ENCODE measurements around the gene IGF1R.

Gene IGF1R

DNA sequence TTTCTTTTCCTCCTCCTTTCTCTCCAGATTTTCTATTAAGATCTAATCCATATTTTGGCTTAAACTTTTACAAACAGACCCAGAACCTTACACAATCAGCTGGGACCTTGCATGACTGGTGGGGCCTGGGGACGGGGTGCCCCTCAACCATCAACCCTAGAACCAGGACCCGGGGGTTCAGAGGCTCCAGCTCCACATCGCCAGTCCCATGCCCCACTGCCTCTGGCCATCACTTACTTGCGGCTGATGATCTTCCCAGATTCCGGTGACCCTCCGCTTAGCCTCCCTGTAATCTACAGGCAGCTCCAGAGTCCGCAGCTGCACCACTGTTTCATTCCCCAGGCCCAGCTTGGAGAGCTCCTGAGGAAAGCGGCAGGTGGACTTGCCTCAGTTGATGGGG, 322.5 kb downstream of the IGF1R start:
- Histone ChIP-seq H3K27me3 (ENCODE audit: insufficient read depth, low read depth) (no peaks in the 10 kb centered on the region), H3K79me2 (ENCODE audit: insufficient read depth, low read depth) (no peaks in the 10 kb centered on the region), H3K4me3 (IDR thresholded peaks at IDR 0.05; ENCODE audit: insufficient read depth, low read depth, low read length) (no peak overlapping the region), H3K4me1 (ENCODE audit: low read depth, poor library complexity, severe bottlenecking) (no peaks in the 10 kb centered on the region), H3K27ac (no peak overlapping the region), H2AFZ (ENCODE audit: low read depth) (no peak overlapping the region), H3K4me2 (no peak overlapping the region), H4K20me1 (ENCODE audit: insufficient read depth) (no peaks in the 10 kb centered on the region), H3K9ac (no peak overlapping the region), H3K36me3 (ENCODE audit: insufficient read depth) (no peaks in the 10 kb centered on the region)
- TF ChIP-seq, protein P1, sequence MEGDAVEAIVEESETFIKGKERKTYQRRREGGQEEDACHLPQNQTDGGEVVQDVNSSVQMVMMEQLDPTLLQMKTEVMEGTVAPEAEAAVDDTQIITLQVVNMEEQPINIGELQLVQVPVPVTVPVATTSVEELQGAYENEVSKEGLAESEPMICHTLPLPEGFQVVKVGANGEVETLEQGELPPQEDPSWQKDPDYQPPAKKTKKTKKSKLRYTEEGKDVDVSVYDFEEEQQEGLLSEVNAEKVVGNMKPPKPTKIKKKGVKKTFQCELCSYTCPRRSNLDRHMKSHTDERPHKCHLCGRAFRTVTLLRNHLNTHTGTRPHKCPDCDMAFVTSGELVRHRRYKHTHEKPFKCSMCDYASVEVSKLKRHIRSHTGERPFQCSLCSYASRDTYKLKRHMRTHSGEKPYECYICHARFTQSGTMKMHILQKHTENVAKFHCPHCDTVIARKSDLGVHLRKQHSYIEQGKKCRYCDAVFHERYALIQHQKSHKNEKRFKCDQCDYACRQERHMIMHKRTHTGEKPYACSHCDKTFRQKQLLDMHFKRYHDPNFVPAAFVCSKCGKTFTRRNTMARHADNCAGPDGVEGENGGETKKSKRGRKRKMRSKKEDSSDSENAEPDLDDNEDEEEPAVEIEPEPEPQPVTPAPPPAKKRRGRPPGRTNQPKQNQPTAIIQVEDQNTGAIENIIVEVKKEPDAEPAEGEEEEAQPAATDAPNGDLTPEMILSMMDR (conservative IDR thresholded peaks at IDR 0.05; ENCODE audit: low read depth, low read length): no peak

DNA sequence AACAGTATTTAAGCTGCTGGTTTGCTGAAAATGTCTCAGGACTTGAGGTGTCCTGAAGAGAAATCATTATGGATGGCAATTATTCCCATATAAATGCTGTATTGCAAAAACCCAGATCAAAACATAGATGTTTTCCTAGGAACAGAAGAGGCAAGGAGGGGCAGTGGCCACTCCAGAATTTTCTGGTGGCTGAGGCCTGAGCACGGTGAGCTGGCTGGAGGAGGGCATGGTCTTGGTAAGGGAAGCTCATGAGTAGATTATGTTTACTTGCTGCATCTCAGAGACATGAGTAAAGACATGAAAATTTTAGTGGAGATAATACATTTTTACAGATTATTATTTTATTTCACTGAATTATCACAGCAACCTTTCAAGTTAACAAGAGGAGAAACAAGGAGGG, 328.2 kb downstream of the IGF1R start:
- H3K9ac ChIP-seq: no peak overlapping the region
- TF ChIP-seq, protein P1 (conservative IDR thresholded peaks at IDR 0.05; ENCODE audit: low read depth, low read length): no peak
- H3K4me2 ChIP-seq: no peak overlapping the region
- no peaks in the 10 kb centered on the region for H3K36me3 ChIP-seq (ENCODE audit: insufficient read depth)
- no peaks in the 10 kb centered on the region for H3K79me2 ChIP-seq (ENCODE audit: insufficient read depth, low read depth)
- H3K4me1 ChIP-seq (ENCODE audit: low read depth, poor library complexity, severe bottlenecking): no peaks in the 10 kb centered on the region
- H4K20me1 ChIP-seq (ENCODE audit: insufficient read depth): no peaks in the 10 kb centered on the region
- H2AFZ ChIP-seq (ENCODE audit: low read depth): no peak overlapping the region
- H3K27me3 ChIP-seq (ENCODE audit: insufficient read depth, low read depth): no peaks in the 10 kb centered on the region
- no peak overlapping the region for H3K4me3 ChIP-seq (IDR thresholded peaks at IDR 0.05; ENCODE audit: insufficient read depth, low read depth, low read length)
- no peak overlapping the region for H3K27ac ChIP-seq

DNA sequence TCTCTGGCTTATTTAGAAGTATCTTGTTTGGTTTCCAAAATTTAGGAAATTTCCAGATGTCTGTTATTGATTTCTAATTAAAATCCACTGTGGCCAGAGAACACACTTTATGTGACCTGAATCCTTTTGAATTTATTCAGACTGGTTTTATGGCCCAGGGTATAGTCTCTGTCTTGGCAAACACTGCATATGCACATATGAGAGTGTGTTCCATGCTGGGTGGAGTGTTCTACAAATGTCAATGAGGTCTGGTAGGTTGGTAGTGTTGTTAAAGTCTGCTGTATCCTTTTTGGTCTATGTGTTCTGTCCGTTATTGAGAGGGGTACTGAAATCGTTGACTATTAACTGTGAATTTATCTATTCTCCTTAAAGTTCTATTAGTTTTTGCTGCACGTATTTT, 329.1 kb downstream of the IGF1R start:
- no peaks in the 10 kb centered on the region for H3K27me3 ChIP-seq (ENCODE audit: insufficient read depth, low read depth)
- H2AFZ ChIP-seq (ENCODE audit: low read depth): no peak overlapping the region
- H3K4me3 ChIP-seq (IDR thresholded peaks at IDR 0.05; ENCODE audit: insufficient read depth, low read depth, low read length): no peak overlapping the region
- no peaks in the 10 kb centered on the region for H3K79me2 ChIP-seq (ENCODE audit: insufficient read depth, low read depth)
- no peaks in the 10 kb centered on the region for H3K4me1 ChIP-seq (ENCODE audit: low read depth, poor library complexity, severe bottlenecking)
- H4K20me1 ChIP-seq (ENCODE audit: insufficient read depth): no peaks in the 10 kb centered on the region
- H3K4me2 ChIP-seq: no peak overlapping the region
- H3K27ac ChIP-seq: no peak overlapping the region
- TF ChIP-seq, protein P1 (conservative IDR thresholded peaks at IDR 0.05; ENCODE audit: low read depth, low read length): no peak
- no peak overlapping the region for H3K9ac ChIP-seq
- no peaks in the 10 kb centered on the region for H3K36me3 ChIP-seq (ENCODE audit: insufficient read depth)

GRCh38 chr15:98978153-98978552, 329.8 kb downstream of the IGF1R start:
- no peaks in the 10 kb centered on the region for H3K4me1 ChIP-seq (ENCODE audit: low read depth, poor library complexity, severe bottlenecking)

More at GRCh38 chr15:98978153-98978552, 329.8 kb downstream of the IGF1R start:
- Histone ChIP-seq H3K4me2 (no peak overlapping the region), H3K9ac (no peak overlapping the region), H3K27me3 (ENCODE audit: insufficient read depth, low read depth) (no peaks in the 10 kb centered on the region), H3K79me2 (ENCODE audit: insufficient read depth, low read depth) (no peaks in the 10 kb centered on the region), H3K27ac (no peak overlapping the region), H3K4me3 (IDR thresholded peaks at IDR 0.05; ENCODE audit: insufficient read depth, low read depth, low read length) (no peak overlapping the region), H3K36me3 (ENCODE audit: insufficient read depth) (no peaks in the 10 kb centered on the region), H4K20me1 (ENCODE audit: insufficient read depth) (no peaks in the 10 kb centered on the region), H2AFZ (ENCODE audit: low read depth) (no peak overlapping the region)
- TF ChIP-seq, protein P1 (conservative IDR thresholded peaks at IDR 0.05; ENCODE audit: low read depth, low read length): no peak

Measured in KMS-11 (cell line).